MCF 10A (cell line): Measurements from ENCODE around the gene PAXX. TPM values are rescaled to one million over a fixed set of nuclear protein-coding genes. Genes with fewer than 3 reads are reported as not detected.

Experiments used
- BruUV-seq: library from RNA; stranded (reverse); fragments of 400-500 nt; replicated peaks from 2 replicates; lab custom pipeline; 2021; lab: Mats Ljungman, UMichigan
- CTCF ChIA-PET: fragments of 300-600 bp; sonication (Branson Sonifier 250); formaldehyde crosslinking; extraction: SDS; loops from one replicate; lab custom pipeline; 2021; ENCODE audit warnings: antibody characterized with exemption, inconsistent platforms; lab: Yijun Ruan, JAX
- POLR2A ChIA-PET: fragments of 300-600, 350-650 bp; sonication (Branson Sonifier 250); formaldehyde crosslinking; extraction: SDS; loops from one replicate; lab custom pipeline; 2020; ENCODE audit warnings: antibody characterized with exemption, inconsistent platforms; lab: Yijun Ruan, JAX
- DNase-seq: peaks from one replicate; pipeline ENCODE4 v3.0.0-alpha.2; 2018; ENCODE audit not compliant: unreplicated experiment
- H3K27ac Mint-ChIP-seq: one replicate; pipeline ENCODE4 v1.8.0; 2022; ENCODE audit warnings: mild to moderate bottlenecking, low read depth, mixed read lengths; ENCODE audit not compliant: unreplicated experiment
- H3K27me3 Mint-ChIP-seq: one replicate; pipeline ENCODE4 v1.8.0; 2022; ENCODE audit warnings: mixed read lengths; ENCODE audit not compliant: insufficient read depth, unreplicated experiment
- H3K36me3 Mint-ChIP-seq: one replicate; pipeline ENCODE4 v1.8.0; 2022; ENCODE audit warnings: mild to moderate bottlenecking, moderate library complexity, mixed read lengths; ENCODE audit not compliant: insufficient read depth, unreplicated experiment
- H3K4me1 Mint-ChIP-seq: one replicate; pipeline ENCODE4 v1.8.0; 2022; ENCODE audit warnings: mixed read lengths; ENCODE audit not compliant: insufficient read depth, unreplicated experiment
- H3K4me3 Mint-ChIP-seq: one replicate; pipeline ENCODE4 v1.8.0; 2022; ENCODE audit warnings: mild to moderate bottlenecking, moderate library complexity, mixed read lengths; ENCODE audit not compliant: unreplicated experiment
- H3K9me3 Mint-ChIP-seq: one replicate; pipeline ENCODE4 v1.8.0; 2022; ENCODE audit warnings: mixed read lengths; ENCODE audit not compliant: unreplicated experiment
- CTCF ChIP-seq: fragments of 200-600 bp; IDR thresholded peaks from one replicate; pipeline ENCODE4 v1.8.0; 2022; ENCODE audit warnings: antibody characterized with exemption, mild to moderate bottlenecking; ENCODE audit not compliant: unreplicated experiment
- intact Hi-C: fragments of 100-400 bp; cut with micrococcal nuclease; formaldehyde crosslinking; loops from 2 replicates; pipeline ENCODE4 v1.14.1; 2022
- total RNA-seq: library from RNA; stranded (reverse); gene quantifications from 2 replicates; pipeline ENCODE4 v1.2.3, GENCODE V29; 2022

Gene PAXX
- total RNA-seq, 1 experiment from 2014 or later: 57.9 TPM

GRCh38 chr9:137025517-137025966 lies 33.3 kb downstream of the PAXX start:
- POLR2A ChIA-PET: interaction anchor here (0.7 to 0.9 kb wide), 2 partner anchors 10 to 82 kb away, joined by 3 to 4 read pairs; partner anchors contain the start of gene FBXW5

GRCh38 chr9:137026384-137026783 lies 34.2 kb downstream of the PAXX start:
- Mint-ChIP-seq H3K36me3 (peaks cover 5% of the 10 kb centered on the region), H3K4me3 (no peak overlapping the region), H3K27ac (no peak overlapping the region), H3K4me1 (peaks cover 8% of the 10 kb centered on the region), H3K27me3 (no peaks in the 10 kb centered on the region), H3K9me3 (no peaks in the 10 kb centered on the region)
- ChIA-PET POLR2A (interaction anchor here (1.0 to 1.3 kb wide), 3 partner anchors 9 to 226 kb away, joined by 3 to 6 read pairs (median 4); partner anchors contain the start of gene TPRN), CTCF (interaction anchor here (0.6 to 8.1 kb wide), 9 partner anchors 9 to 1163 kb away, joined by 3 to 85 read pairs (median 4); partner anchors contain the start of gene SAPCD2)
- intact Hi-C loops: no loop called here
- no peak for TF ChIP-seq CTCF
- BruUV-seq: no TSS peak
- no peak for DNase-seq

More at GRCh38 chr9:137025517-137025966, 33.3 kb downstream of the PAXX start:
- Mint-ChIP-seq H3K27ac (no peak overlapping the region), H3K36me3 (peaks cover 5% of the 10 kb centered on the region), H3K27me3 (no peaks in the 10 kb centered on the region), H3K9me3 (no peaks in the 10 kb centered on the region), H3K4me3 (no peak overlapping the region), H3K4me1 (peaks cover 8% of the 10 kb centered on the region)
- intact Hi-C loops: no loop called here
- CTCF ChIA-PET: interaction anchor here (0.5 to 8.1 kb wide), 8 partner anchors 10 to 558 kb away, joined by 3 to 85 read pairs (median 4); partner anchors contain the start of gene SAPCD2
- DNase-seq: no peak
- no peak for TF ChIP-seq CTCF
- BruUV-seq: no TSS peak

- intact Hi-C loops: no loop called here
- no peak overlapping the region for H3K27ac Mint-ChIP-seq
- POLR2A ChIA-PET: interaction anchor here (0.7 to 1.3 kb wide), 5 partner anchors 9 to 227 kb away, joined by 3 to 6 read pairs (median 4); partner anchors contain the start of gene TPRN
- no peaks in the 10 kb centered on the region for H3K27me3 Mint-ChIP-seq
- no peak for TF ChIP-seq CTCF
- DNase-seq: no peak
- H3K9me3 Mint-ChIP-seq: no peaks in the 10 kb centered on the region
- peaks cover 8% of the 10 kb centered on the region for H3K4me1 Mint-ChIP-seq
- peaks cover 5% of the 10 kb centered on the region for H3K36me3 Mint-ChIP-seq
- peak overlapping the region; percentile 74 for H3K4me3 Mint-ChIP-seq
- BruUV-seq: no TSS peak
- CTCF ChIA-PET: interaction anchor here (0.6 to 8.1 kb wide), 11 partner anchors 8 to 1163 kb away, joined by 3 to 85 read pairs (median 4); partner anchors contain the start of genes EDF1 and SAPCD2
Measured at GRCh38 chr9:137026828-137027227, 34.6 kb downstream of the PAXX start.
